HEK293 (cell line): ENCODE results near the gene TWIST1.
A peak's percentile ranks its signal among the peaks of the same experiment; 100 is the strongest.

Experiments used
- CTCF ChIA-PET: fragments of 350-600 bp; formaldehyde crosslinking; extraction: SDS; loops from one replicate; lab custom pipeline; 2021; ENCODE audit warnings: antibody characterized with exemption; lab: Yijun Ruan, JAX
- POLR2A ChIA-PET: fragments of 300-600 bp; formaldehyde crosslinking; extraction: SDS; loops from one replicate; lab custom pipeline; 2020; ENCODE audit warnings: antibody characterized with exemption, inconsistent platforms; lab: Yijun Ruan, JAX
- H3K27ac ChIP-seq: fragments of 200-500 bp; sonication (Bioruptor generic); 2 replicates; pipeline ENCODE4 v1.5.1; 2014; ENCODE audit warnings: low read depth, low read length, control low read depth, inconsistent platforms; ENCODE audit errors: extremely low read depth
- H3K36me3 ChIP-seq, 2 experiments: fragments of 200-500 bp in 1 of 2; sonication (Bioruptor generic) in 1 of 2; 1 replicate in 1 of 2; 2 replicates in 1 of 2; pipeline ENCODE4 v1.5.1; 2014 to 2017; ENCODE audit warnings: inconsistent platforms in 2 of 2, low read length in 2 of 2; ENCODE audit not compliant: control insufficient read depth in 2 of 2, insufficient read depth in 1 of 2
- H3K4me1 ChIP-seq: fragments of 200-500 bp; sonication (Bioruptor generic); 2 replicates; pipeline ENCODE4 v1.5.1; 2014; ENCODE audit warnings: mild to moderate bottlenecking, low read length, inconsistent platforms; ENCODE audit not compliant: control insufficient read depth, insufficient read depth
- H3K4me3 ChIP-seq: 2 replicates; pipeline ENCODE4 v1.5.1; 2011; ENCODE audit warnings: low read depth, mild to moderate bottlenecking, control low read depth, low read length, moderate library complexity
- H3K9me3 ChIP-seq: fragments of 200-500 bp; sonication (Bioruptor generic); 2 replicates; pipeline ENCODE4 v1.5.1; 2014; ENCODE audit warnings: low read depth, low read length, inconsistent platforms; ENCODE audit not compliant: control insufficient read depth, insufficient read depth
- IKZF3 ChIP-seq: fragments of 450-650 bp; IDR thresholded peaks from 2 replicates; pipeline ENCODE4 v1.5.0; 2018; ENCODE audit warnings: missing biosample characterization, mild to moderate bottlenecking, missing genetic modification characterization, moderate library complexity
- PRDM1 ChIP-seq: fragments of 450-650 bp; formaldehyde crosslinking; IDR thresholded peaks from 2 replicates; pipeline ENCODE4; 2016; ENCODE audit warnings: missing biosample characterization, missing genetic modification characterization
- SCRT1 ChIP-seq: fragments of 450-650 bp; formaldehyde crosslinking; IDR thresholded peaks from 2 replicates; pipeline ENCODE4 v1.5.1; 2016; ENCODE audit warnings: missing biosample characterization, missing genetic modification characterization, borderline replicate concordance
- TRIM28 ChIP-seq: IDR thresholded peaks from 2 replicates; pipeline ENCODE4 v1.6.1; 2011; ENCODE audit warnings: low read length, control low read depth, borderline replicate concordance
- ZBTB20 ChIP-seq: fragments of 450-650 bp; formaldehyde crosslinking; IDR thresholded peaks from 2 replicates; pipeline ENCODE4 v1.5.1; 2016; ENCODE audit warnings: missing biosample characterization, missing genetic modification characterization
- ZNF114 ChIP-seq: fragments of 450-650 bp; formaldehyde crosslinking; IDR thresholded peaks from 2 replicates; pipeline ENCODE4 v1.5.0; 2017; ENCODE audit warnings: missing biosample characterization, missing genetic modification characterization
- ZNF132 ChIP-seq: fragments of 450-650 bp; formaldehyde crosslinking; IDR thresholded peaks from 2 replicates; pipeline ENCODE4 v1.5.1; 2017; ENCODE audit warnings: missing biosample characterization, missing genetic modification characterization, borderline replicate concordance
- ZNF202 ChIP-seq: fragments of 450-650 bp; formaldehyde crosslinking; IDR thresholded peaks from 2 replicates; pipeline ENCODE4 v1.5.1; 2016; ENCODE audit warnings: missing biosample characterization, missing genetic modification characterization, borderline replicate concordance
- ZNF391 ChIP-seq: fragments of 450-650 bp; formaldehyde crosslinking; IDR thresholded peaks from 2 replicates; pipeline ENCODE4 v1.5.1; 2016; ENCODE audit warnings: low read depth, missing biosample characterization, missing genetic modification characterization, borderline replicate concordance
- ZNF394 ChIP-seq: fragments of 450-650 bp; formaldehyde crosslinking; IDR thresholded peaks from 2 replicates; pipeline ENCODE4 v1.5.1; 2016; ENCODE audit warnings: missing biosample characterization, missing genetic modification characterization, mild to moderate bottlenecking, moderate library complexity, borderline replicate concordance
- ZNF426 ChIP-seq: fragments of 450-650 bp; formaldehyde crosslinking; IDR thresholded peaks from 2 replicates; pipeline ENCODE4 v1.5.1; 2017; ENCODE audit warnings: missing biosample characterization, missing genetic modification characterization, mild to moderate bottlenecking, inconsistent platforms, moderate library complexity
- ZNF529 ChIP-seq: fragments of 450-650 bp; formaldehyde crosslinking; IDR thresholded peaks from 2 replicates; pipeline ENCODE4 v1.5.1; 2017; ENCODE audit warnings: missing genetic modification characterization, missing biosample characterization; ENCODE audit not compliant: insufficient replicate concordance
- ZNF654 ChIP-seq: fragments of 450-650 bp; formaldehyde crosslinking; IDR thresholded peaks from 2 replicates; pipeline ENCODE4 v1.5.1; 2016; ENCODE audit warnings: low read depth, missing biosample characterization, missing genetic modification characterization
- ZNF660 ChIP-seq: fragments of 450-650 bp; IDR thresholded peaks from 2 replicates; pipeline ENCODE4 v1.5.1; 2018; ENCODE audit warnings: missing biosample characterization, mild to moderate bottlenecking, missing genetic modification characterization
- ZNF747 ChIP-seq: fragments of 450-650 bp; formaldehyde crosslinking; IDR thresholded peaks from 2 replicates; pipeline ENCODE4 v1.5.1; 2016; ENCODE audit warnings: missing biosample characterization, missing genetic modification characterization
- TF ChIP-seq, protein P1 (sequence below): fragments of 450-650 bp; formaldehyde crosslinking; IDR thresholded peaks from 2 replicates; pipeline ENCODE4 v1.5.1; 2016; ENCODE audit warnings: missing biosample characterization, missing genetic modification characterization
- TF ChIP-seq, protein P2 (sequence below): fragments of 450-650 bp; formaldehyde crosslinking; IDR thresholded peaks from 2 replicates; pipeline ENCODE4 v1.5.1; 2017; ENCODE audit warnings: missing biosample characterization, missing genetic modification characterization
- TF ChIP-seq, protein P3 (sequence below): fragments of 450-650 bp; formaldehyde crosslinking; IDR thresholded peaks from 2 replicates; pipeline ENCODE4 v1.5.1; 2016; ENCODE audit warnings: missing biosample characterization, missing genetic modification characterization

Gene TWIST1

GRCh38 chr7:19128856-19129255, 11.4 kb upstream of the TWIST1 start (continued):
- TF ChIP-seq, protein P1, sequence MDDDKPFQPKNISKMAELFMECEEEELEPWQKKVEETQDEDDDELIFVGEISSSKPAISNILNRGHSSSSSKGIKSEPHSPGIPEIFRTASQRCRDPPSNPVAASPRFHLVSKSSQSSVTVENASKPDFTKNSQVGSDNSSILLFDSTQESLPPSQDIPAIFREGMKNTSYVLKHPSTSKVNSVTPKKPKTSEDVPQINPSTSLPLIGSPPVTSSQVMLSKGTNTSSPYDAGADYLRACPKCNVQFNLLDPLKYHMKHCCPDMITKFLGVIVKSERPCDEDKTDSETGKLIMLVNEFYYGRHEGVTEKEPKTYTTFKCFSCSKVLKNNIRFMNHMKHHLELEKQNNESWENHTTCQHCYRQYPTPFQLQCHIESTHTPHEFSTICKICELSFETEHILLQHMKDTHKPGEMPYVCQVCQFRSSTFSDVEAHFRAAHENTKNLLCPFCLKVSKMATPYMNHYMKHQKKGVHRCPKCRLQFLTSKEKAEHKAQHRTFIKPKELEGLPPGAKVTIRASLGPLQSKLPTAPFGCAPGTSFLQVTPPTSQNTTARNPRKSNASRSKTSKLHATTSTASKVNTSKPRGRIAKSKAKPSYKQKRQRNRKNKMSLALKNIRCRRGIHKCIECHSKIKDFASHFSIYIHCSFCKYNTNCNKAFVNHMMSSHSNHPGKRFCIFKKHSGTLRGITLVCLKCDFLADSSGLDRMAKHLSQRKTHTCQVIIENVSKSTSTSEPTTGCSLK (tag by site-specific recombination): no peak
- no peak for TF ChIP-seq ZNF394
- no peak for TF ChIP-seq ZNF114

DNA sequence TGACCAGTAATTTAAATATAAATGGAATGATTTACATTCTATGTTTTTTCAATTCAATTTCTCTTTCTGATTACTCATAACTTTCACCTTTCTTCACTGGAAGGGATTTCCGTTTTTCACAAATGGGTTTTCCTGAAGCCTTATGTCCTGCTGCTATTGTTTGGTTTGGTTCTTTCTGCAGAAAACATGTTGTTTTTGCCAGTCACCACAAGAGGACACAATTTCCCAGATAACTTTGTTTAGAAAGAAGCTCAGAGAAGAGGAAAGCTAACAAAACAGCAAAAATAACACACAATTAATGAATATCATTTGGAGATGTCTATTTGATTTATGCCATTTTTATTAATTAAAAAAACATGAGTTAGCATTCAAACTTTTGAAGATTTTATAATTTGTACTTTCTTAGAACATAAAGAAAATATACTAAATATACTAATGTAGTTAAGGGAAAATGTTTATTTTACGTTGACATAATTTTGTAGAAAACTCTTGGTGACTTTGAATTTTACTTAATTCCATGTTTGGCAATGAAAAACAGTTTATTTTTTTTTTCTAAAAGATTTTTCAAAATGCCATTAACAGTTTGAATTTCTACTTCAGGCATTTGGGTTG, 4.6 kb upstream of the TWIST1 start:
- no peak for TF ChIP-seq ZNF132 (tag by site-specific recombination)
- TF ChIP-seq PRDM1 (tag by site-specific recombination): peak; percentile 85
- TF ChIP-seq ZNF654 (tag by site-specific recombination): peak; percentile 81
- no peak for TF ChIP-seq ZNF747 (tag by site-specific recombination)
- no peak for TF ChIP-seq ZNF202 (tag by site-specific recombination)
- no peak for TF ChIP-seq SCRT1 (tag by site-specific recombination)
- no peak for TF ChIP-seq ZBTB20
- TF ChIP-seq ZNF391 (tag by site-specific recombination): no peak
- TF ChIP-seq ZNF426 (tag by site-specific recombination): no peak
- peak; percentile 46; the same call in 1 of the 2 replicates for TF ChIP-seq ZNF660 (tag by site-specific recombination)
- TF ChIP-seq, protein P2, sequence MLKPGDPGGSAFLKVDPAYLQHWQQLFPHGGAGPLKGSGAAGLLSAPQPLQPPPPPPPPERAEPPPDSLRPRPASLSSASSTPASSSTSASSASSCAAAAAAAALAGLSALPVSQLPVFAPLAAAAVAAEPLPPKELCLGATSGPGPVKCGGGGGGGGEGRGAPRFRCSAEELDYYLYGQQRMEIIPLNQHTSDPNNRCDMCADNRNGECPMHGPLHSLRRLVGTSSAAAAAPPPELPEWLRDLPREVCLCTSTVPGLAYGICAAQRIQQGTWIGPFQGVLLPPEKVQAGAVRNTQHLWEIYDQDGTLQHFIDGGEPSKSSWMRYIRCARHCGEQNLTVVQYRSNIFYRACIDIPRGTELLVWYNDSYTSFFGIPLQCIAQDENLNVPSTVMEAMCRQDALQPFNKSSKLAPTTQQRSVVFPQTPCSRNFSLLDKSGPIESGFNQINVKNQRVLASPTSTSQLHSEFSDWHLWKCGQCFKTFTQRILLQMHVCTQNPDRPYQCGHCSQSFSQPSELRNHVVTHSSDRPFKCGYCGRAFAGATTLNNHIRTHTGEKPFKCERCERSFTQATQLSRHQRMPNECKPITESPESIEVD (tag by site-specific recombination): peak; percentile 19; the same call in 1 of the 2 replicates
- no peak for TF ChIP-seq ZNF529 (tag by site-specific recombination)
- TF ChIP-seq, protein P3, sequence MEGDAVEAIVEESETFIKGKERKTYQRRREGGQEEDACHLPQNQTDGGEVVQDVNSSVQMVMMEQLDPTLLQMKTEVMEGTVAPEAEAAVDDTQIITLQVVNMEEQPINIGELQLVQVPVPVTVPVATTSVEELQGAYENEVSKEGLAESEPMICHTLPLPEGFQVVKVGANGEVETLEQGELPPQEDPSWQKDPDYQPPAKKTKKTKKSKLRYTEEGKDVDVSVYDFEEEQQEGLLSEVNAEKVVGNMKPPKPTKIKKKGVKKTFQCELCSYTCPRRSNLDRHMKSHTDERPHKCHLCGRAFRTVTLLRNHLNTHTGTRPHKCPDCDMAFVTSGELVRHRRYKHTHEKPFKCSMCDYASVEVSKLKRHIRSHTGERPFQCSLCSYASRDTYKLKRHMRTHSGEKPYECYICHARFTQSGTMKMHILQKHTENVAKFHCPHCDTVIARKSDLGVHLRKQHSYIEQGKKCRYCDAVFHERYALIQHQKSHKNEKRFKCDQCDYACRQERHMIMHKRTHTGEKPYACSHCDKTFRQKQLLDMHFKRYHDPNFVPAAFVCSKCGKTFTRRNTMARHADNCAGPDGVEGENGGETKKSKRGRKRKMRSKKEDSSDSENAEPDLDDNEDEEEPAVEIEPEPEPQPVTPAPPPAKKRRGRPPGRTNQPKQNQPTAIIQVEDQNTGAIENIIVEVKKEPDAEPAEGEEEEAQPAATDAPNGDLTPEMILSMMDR: peak; percentile 37; the same call in 1 of the 2 replicates
- TF ChIP-seq IKZF3: no peak
- no peak for TF ChIP-seq TRIM28
- ChIA-PET CTCF (interaction anchor here (0.7 to 1.4 kb wide), 16 partner anchors 11 to 1440 kb away, joined by 3 to 9 read pairs (median 4); no protein-coding TSS in a partner anchor), POLR2A (no interaction called here)
- Histone ChIP-seq H3K4me1 (no peaks in the 10 kb centered on the region), H3K36me3 (no peaks in the 10 kb centered on the region), H3K27ac (no peak overlapping the region), H3K9me3 (no peaks in the 10 kb centered on the region), H3K4me3 (no peak overlapping the region)
